ENCODE results near the gene PRMT9.

Gene PRMT9

DNA sequence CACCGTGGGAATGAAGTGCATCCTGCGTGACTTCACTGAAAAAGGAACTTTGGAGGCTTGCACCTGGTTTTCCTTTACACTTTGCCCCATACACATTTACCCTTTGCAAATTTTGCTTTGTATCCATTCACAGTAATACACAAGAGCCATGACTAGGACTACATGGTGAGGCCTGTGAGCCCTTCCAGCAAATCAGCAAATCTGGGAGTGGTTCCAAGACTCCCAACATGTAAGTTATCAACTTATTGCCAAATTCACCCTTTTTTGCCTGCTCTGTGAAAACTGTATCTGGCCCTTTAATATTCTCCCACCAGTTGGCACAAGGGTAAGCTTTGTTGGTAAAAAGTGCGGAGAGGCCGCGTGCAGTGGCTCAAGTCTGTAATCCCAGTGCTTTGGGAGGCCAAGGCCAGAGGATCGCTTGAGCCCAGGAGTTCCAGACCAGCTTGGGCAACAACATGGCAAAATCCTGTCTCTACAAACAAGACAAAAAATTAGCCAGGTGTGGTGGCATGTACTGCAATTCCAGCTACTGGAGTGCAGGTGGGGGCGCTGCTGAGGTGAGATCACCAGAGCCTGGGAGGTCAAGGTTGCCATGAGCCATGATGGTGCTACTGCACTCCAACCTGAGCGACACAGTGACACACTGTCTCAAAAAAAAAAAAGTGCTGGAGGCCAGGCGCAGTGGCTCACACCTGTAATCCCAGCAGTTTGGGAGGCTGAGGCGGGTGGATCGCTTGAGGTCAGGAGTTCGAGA, 5.0 kb downstream of the PRMT9 start:
- DNase-seq, result no peak

- no peak for DNase-seq
Observed at GRCh38 chr4:147678106-147678505, 5.9 kb downstream of the PRMT9 start.

GRCh38 chr4:147674496-147674895, 9.5 kb downstream of the PRMT9 start:
- DNase-seq, result no peak

DNA sequence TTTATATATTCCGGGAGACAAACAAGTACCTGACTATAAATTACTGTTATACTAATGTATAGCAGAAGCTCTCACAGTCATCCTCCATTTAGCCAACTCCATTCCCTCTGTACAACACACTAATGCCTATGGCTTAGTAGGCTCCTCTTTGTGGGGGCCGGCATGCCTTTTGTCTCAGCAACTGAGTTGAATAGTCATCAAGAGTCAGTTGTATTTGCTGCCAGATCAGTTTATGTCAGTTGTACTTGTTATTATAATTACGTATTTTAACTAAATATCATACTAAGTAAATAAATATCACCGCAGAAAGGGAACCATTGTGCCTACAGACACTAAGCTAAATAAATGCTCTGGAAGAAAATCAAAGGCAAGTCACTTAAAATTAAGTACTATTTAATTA, 9.9 kb downstream of the PRMT9 start:
- no peak for DNase-seq

- no peak for DNase-seq
Observed at GRCh38 chr4:147658501-147658900, 25.5 kb downstream of the PRMT9 start.

- DNase-seq, result no peak
Observed at GRCh38 chr4:147655639-147656038, 28.3 kb downstream of the PRMT9 start.

GRCh38 chr4:147651563-147651962, 32.4 kb downstream of the PRMT9 start:
- DNase-seq, result no peak

- DNase-seq, result no peak
Observed at GRCh38 chr4:147648656-147649055, 35.3 kb downstream of the PRMT9 start.

GRCh38 chr4:147645099-147645498, 38.9 kb downstream of the PRMT9 start:
- DNase-seq, result no peak

GRCh38 chr4:147644471-147644870, 39.5 kb downstream of the PRMT9 start:
- no peak for DNase-seq

DNA sequence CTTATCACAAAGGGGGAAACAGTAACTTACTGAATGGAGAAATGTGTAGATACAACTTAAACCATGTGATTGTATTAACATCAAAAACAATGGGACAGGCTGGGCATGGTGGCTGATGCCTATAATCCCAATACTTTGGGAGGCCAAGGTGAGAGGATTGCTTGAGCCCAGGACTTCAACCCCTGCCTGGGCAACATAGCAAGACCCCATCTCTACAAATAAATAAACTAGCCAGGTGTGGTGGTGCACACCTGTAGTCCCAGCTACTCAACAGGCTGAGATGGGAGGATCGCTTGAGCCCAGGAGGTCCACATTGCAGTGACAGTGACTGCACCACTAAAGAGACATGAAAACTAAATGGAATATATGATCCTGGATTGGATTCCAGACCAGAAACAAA, 40.3 kb downstream of the PRMT9 start:
- no peak for DNase-seq

GRCh38 chr4:147640331-147640730, 43.6 kb downstream of the PRMT9 start:
- no peak for DNase-seq

GRCh38 chr4:147639388-147639787, 44.6 kb downstream of the PRMT9 start:
- DNase-seq, result no peak

DNA sequence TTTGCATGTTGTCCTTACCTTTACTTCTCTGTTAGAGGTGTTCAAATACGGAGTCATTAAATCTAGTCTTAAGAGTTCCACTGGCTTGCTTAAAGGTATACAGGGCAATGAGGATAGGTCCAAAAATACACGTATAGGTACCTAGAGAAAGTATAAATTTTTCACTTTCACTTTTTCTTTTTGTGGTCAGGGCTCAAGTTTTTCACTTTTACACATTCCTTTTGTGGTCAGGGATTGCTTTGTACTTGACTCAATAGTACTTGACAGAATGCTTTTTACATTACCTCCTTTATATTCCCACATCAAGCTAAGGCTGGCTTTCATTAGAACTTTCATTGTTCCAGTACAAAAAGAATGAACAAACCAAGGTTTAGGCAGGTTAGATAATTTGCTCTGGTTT, 45.0 kb downstream of the PRMT9 start:
- DNase-seq, result no peak

- no peak for DNase-seq
Observed at GRCh38 chr4:147638365-147638764, 45.6 kb downstream of the PRMT9 start.

GRCh38 chr4:147635348-147635747, 48.6 kb downstream of the PRMT9 start:
- DNase-seq, result no peak

DNA sequence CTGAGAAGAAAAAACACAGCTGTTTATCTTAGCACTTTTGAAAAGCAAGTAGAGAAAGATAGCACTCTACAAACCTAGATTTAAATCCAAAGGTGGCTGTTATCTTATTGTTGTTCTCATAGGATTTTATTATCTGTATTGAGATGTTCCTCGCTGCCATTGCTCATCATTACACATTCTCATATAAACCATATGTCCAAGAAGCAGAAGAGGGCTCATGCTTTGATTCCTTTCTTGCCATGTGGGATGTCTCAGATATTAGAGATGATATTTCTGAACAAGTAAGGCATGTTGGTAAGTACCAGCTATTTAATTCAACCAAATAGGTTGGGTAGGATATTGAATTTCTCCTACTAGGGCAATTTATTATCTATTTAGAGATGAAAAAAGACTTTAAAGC, 50.3 kb downstream of the PRMT9 start:
- DNase-seq, result no peak

DNA sequence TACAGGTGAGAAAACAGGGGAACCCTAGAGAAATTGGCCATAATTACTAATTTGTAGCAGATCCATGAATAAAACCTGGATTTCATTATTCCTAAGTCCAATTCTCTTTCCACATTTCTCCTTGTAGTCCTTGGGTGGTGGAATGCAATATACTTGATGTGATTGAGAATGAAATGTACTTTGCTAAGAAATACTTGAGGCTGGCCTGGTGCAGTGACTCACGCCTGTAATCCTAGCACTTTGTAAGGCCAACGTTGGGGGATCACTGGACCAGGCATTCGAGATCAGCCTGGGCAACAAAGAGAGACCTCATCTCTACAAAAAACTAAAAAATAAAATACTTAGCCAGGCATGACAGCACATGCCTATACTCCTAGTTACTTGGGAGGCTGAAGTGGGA, 50.9 kb downstream of the PRMT9 start:
- no peak for DNase-seq

DNA sequence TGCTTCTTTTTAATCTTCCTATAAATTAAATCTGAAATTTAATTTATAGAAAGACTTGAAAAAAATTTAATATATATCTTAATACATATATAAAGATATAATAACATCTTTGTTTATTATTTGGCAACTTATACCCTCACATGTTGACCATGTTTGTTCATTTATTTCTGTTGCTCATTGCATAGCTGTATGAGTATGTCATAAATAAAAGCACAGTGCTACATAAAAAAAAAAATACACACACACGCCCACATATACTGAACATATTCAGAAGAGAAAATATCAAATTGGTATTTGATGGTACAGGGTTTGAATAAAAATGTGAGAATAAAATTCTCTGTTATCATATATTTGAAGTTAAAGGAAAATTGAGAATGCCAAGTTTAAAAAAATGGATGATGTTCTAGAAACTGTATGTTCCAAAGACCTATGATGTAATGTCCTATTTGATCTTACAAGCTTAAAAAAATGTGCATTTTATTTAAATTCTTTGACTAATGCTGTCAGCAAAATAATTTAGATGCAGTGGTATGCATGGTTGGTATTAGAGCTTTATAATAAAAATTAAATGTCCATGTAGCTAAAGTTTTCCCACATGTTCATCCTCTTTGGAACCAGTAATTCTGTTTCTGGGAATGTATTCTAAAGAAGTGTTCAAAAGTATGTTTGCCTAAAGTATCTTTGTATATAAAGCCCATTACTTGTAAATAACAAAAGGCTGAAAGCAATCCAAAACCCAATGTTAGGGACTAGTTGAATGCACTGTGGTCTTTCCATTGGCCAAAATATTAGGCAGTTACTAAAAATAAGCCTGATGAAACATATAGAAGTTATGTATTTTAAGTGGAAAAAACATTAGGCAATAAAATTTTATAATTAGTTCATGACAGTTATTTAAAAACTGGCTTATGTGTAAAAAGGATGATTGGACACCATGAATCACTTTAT, 53.9 kb downstream of the PRMT9 start:
- DNase-seq, result no peak

DNA sequence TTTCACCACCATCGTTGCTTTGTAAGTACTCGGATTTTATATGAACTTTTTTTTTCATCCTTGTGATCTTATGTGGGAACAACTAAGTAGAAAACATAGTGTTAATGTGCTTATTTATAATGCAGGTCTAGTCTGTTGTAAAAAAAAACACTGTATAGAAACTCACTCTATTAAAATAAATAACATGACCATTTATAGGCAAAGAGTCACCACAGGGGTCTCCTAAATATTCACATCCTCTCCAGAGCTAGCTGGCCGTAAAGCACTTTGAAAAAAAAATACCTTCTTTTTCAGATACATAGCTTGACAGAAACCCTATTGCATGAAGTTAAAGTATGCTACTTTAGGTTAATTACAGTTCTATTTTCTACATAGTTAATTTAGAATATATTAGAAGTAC, 55.5 kb downstream of the PRMT9 start:
- no peak for DNase-seq

- DNase-seq, result no peak
Observed at GRCh38 chr4:147626903-147627302, 57.1 kb downstream of the PRMT9 start.

DNA sequence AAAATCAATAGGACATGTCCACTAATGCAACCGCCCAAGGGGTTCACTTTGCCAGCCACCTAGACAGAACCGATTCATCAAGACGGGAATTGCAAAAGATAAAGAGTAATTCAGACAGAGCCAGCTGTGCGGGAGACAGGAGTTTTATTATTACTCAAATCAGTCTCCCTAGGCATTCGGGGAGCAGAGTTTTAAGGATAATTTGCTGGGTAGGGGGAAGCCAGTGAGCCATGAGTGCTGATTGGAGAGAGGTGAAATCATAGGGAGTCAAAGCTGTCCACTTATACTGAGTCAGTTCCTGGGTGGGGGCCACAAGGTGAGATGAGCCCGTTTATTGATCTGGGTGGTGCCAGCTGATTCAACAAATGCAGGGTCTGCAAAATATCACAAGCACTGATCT, 58.2 kb downstream of the PRMT9 start:
- DNase-seq, result no peak

- DNase-seq, result no peak
Observed at GRCh38 chr4:147620315-147620714, 63.6 kb downstream of the PRMT9 start.
